GM23248 (cell line): ENCODE results near the gene CSF2. TPM values are rescaled to one million over a fixed set of nuclear protein-coding genes. Genes with fewer than 3 reads are reported as not detected.

ENCODE experiments used
- DNase-seq: peaks from one replicate; pipeline ENCODE4 v3.0.0-alpha.2; 2015
- H2AFZ ChIP-seq: fragments of 200-600 bp; sonication (generic); 2 replicates; pipeline ENCODE4 v1.6.1; 2016; ENCODE audit warnings: antibody characterized with exemption
- H3F3A ChIP-seq: fragments of 200-600 bp; sonication (generic); 2 replicates; pipeline ENCODE4 v1.6.1; 2016; ENCODE audit warnings: mild to moderate bottlenecking, antibody characterized with exemption, mixed run types; ENCODE audit not compliant: insufficient read depth
- H3K27ac ChIP-seq: fragments of 200-600 bp; sonication (generic); 2 replicates; pipeline ENCODE4 v1.5.1; 2016; ENCODE audit warnings: mild to moderate bottlenecking
- H3K27me3 ChIP-seq: fragments of 200-600 bp; sonication (generic); replicated peaks from 2 replicates; pipeline ENCODE4 v1.6.1; 2016; ENCODE audit warnings: mild to moderate bottlenecking; ENCODE audit not compliant: insufficient read depth
- H3K36me3 ChIP-seq: fragments of 200-600 bp; sonication (generic); 2 replicates; pipeline ENCODE4 v1.6.1; 2016; ENCODE audit warnings: low read depth, mild to moderate bottlenecking
- H3K4me1 ChIP-seq: fragments of 200-600 bp; sonication (generic); 2 replicates; pipeline ENCODE4 v1.6.1; 2016; ENCODE audit warnings: mild to moderate bottlenecking; ENCODE audit not compliant: insufficient read depth
- H3K4me2 ChIP-seq: fragments of 200-600 bp; sonication (generic); one replicate; pipeline ENCODE4 v1.6.1; 2016; ENCODE audit warnings: mild to moderate bottlenecking; ENCODE audit not compliant: unreplicated experiment
- H3K4me3 ChIP-seq: fragments of 200-600 bp; sonication (generic); 2 replicates; pipeline ENCODE4 v1.5.1; 2016; ENCODE audit warnings: mild to moderate bottlenecking
- H3K79me2 ChIP-seq: fragments of 200-600 bp; sonication (generic); 2 replicates; pipeline ENCODE4 v1.6.1; 2016; ENCODE audit warnings: mild to moderate bottlenecking; ENCODE audit not compliant: insufficient read depth
- H3K9ac ChIP-seq: fragments of 200-600 bp; sonication (generic); 2 replicates; pipeline ENCODE4 v1.6.1; 2016; ENCODE audit warnings: mild to moderate bottlenecking
- H3K9me2 ChIP-seq: fragments of 200-600 bp; sonication (generic); 2 replicates; pipeline ENCODE4 v1.6.1; 2016; ENCODE audit warnings: mixed run types, mild to moderate bottlenecking, moderate library complexity; ENCODE audit not compliant: insufficient read depth
- H3K9me3 ChIP-seq: fragments of 200-600 bp; sonication (generic); one replicate; pipeline ENCODE4 v1.6.1; 2017; ENCODE audit warnings: low read depth
- H4K20me1 ChIP-seq: fragments of 200-600 bp; sonication (generic); 2 replicates; pipeline ENCODE4 v1.6.0; 2016; ENCODE audit not compliant: insufficient read depth
- EZH2 ChIP-seq: fragments of 200-600 bp; sonication (generic); IDR thresholded peaks from 2 replicates; pipeline ENCODE4 v1.6.1; 2018; ENCODE audit warnings: antibody characterized with exemption, mild to moderate bottlenecking; ENCODE audit not compliant: insufficient read depth, poor library complexity, severe bottlenecking
- EZH2phosphoT487 ChIP-seq: fragments of 200-600 bp; sonication (generic); IDR thresholded peaks from 2 replicates; pipeline ENCODE4 v1.6.1; 2018; ENCODE audit warnings: antibody characterized with exemption, moderate library complexity, mild to moderate bottlenecking, low read depth; ENCODE audit not compliant: insufficient read depth
- WGBS, 2 experiments: methylation state at CpG; one replicate each; pipeline ENCODE4 v1.1.6; 2015 to 2017; ENCODE audit warnings: low lambda C conversion rate in 2 of 2, low coverage in 1 of 2; ENCODE audit errors: missing lambda C conversion rate in 2 of 2; 5-methylcytosine and 5-hydroxymethylcytosine counted together
- in situ Hi-C: fragments of 300-500 bp; cut with MboI; formaldehyde crosslinking; loops from 2 replicates; pipeline ENCODE4 v1.15.0; 2020
- polyA plus RNA-seq: library from polyadenylated mRNA; unstranded; fragments of >200 nt; fragmentation: Nextera tagmentation; extraction: Ambion mirVana; gene quantifications from 2 replicates; pipeline ENCODE4 v1.2.1, GENCODE V29; 2016
- total RNA-seq: library from RNA; depleted of rRNA; stranded (reverse); fragments of >200 nt; shearing (Covaris generic); gene quantifications from 2 replicates; pipeline ENCODE4 v1.2.3, GENCODE V29; 2014

Gene CSF2
- total and polyA plus RNA-seq, 2 experiments from 2014 or later, result not detected

GRCh38 chr5:132065951-132066701 lies 7.5 kb upstream of the CSF2 start:
- TF ChIP-seq EZH2, result no peak
- TF ChIP-seq EZH2phosphoT487, result no peak
- no peaks in the 10 kb centered on the region for H3K9me3 ChIP-seq
- no peak overlapping the region for H3K27ac ChIP-seq
- no peak overlapping the region for H3K9ac ChIP-seq
- no peak overlapping the region for H2AFZ ChIP-seq
- WGBS, 2 experiments, result 94 to 97% methylated on average over 12 to 13 of the region's 13 CpGs
- no peak overlapping the region for H3K4me2 ChIP-seq
- H3F3A ChIP-seq, result no peaks in the 10 kb centered on the region
- DNase-seq, result no peak
- H4K20me1 ChIP-seq, result no peaks in the 10 kb centered on the region
- in situ Hi-C loops, result no loop called here
- H3K4me1 ChIP-seq, result no peaks in the 10 kb centered on the region
- H3K27me3 ChIP-seq, result no peaks in the 10 kb centered on the region
- no peaks in the 10 kb centered on the region for H3K79me2 ChIP-seq
- no peaks in the 10 kb centered on the region for H3K9me2 ChIP-seq
- H3K4me3 ChIP-seq, result no peak overlapping the region
- H3K36me3 ChIP-seq, result no peaks in the 10 kb centered on the region

DNA sequence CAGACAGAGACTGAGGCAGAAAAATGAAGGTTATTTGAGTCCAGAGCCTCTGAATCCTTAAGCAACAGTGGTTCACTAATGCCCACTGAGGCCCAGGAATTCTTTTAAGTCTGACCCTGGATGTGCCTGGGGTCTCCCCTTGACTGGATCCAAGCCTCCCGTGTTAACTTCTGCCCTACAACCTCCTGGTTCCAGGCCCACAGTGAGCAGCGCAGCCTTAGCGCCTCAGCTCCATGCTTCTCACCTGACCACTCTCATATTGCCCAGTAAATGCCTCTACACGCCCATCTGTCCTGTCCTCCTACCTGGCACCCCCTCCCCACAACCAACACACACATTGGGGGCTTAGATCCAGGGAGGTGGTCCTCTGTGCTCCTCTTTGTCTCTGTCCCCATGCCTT lies 6.7 kb upstream of the CSF2 start:
- Histone ChIP-seq H3K36me3 (no peaks in the 10 kb centered on the region), H3K4me2 (no peak overlapping the region), H3K79me2 (no peaks in the 10 kb centered on the region), H3K27me3 (no peaks in the 10 kb centered on the region), H3K9me3 (no peaks in the 10 kb centered on the region), H3K4me3 (no peak overlapping the region), H2AFZ (no peak overlapping the region), H3F3A (no peaks in the 10 kb centered on the region), H3K27ac (no peak overlapping the region), H4K20me1 (no peaks in the 10 kb centered on the region), H3K4me1 (no peaks in the 10 kb centered on the region), H3K9ac (no peak overlapping the region), H3K9me2 (no peaks in the 10 kb centered on the region)
- TF ChIP-seq EZH2phosphoT487 (no peak), EZH2 (no peak)
- WGBS, 2 experiments, result 91 to 95% methylated on average over 4 of the region's 4 CpGs
- in situ Hi-C loops, result no loop called here
- no peak for DNase-seq

DNA sequence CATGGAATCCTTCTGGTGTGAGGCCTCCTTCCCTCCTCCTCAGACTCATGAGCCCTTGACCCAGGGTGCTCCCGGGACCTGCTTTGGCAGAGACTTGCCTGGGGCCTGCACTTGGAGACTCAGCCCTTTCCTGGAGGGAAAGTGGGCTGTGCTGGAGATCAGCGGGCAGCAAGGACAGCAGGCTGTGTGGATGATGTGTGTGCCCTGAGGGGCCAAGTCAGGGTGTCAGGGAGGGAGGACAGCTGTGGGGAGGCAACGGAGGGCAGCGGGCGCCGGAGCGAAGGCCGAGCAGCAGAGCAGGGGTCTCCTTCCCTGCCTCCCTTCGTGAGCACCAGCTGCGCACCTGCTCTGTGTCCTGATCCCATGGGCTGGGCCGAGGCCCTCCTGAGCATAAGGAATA lies 6.1 kb upstream of the CSF2 start:
- no peaks in the 10 kb centered on the region for H3K9me3 ChIP-seq
- H3K36me3 ChIP-seq, result no peaks in the 10 kb centered on the region
- H3K9ac ChIP-seq, result no peak overlapping the region
- H3K27me3 ChIP-seq, result no peaks in the 10 kb centered on the region
- H3K4me3 ChIP-seq, result no peak overlapping the region
- H3K79me2 ChIP-seq, result no peaks in the 10 kb centered on the region
- H3K4me1 ChIP-seq, result no peaks in the 10 kb centered on the region
- no peak overlapping the region for H3K4me2 ChIP-seq
- no peak overlapping the region for H3K27ac ChIP-seq
- WGBS, 2 experiments, result 96% methylated on average over 11 of the region's 11 CpGs
- TF ChIP-seq EZH2phosphoT487 (no peak), EZH2 (no peak)
- no peaks in the 10 kb centered on the region for H3K9me2 ChIP-seq
- H4K20me1 ChIP-seq, result no peaks in the 10 kb centered on the region
- H2AFZ ChIP-seq, result no peak overlapping the region
- DNase-seq, result no peak
- no peaks in the 10 kb centered on the region for H3F3A ChIP-seq
- in situ Hi-C loops, result no loop called here

DNA sequence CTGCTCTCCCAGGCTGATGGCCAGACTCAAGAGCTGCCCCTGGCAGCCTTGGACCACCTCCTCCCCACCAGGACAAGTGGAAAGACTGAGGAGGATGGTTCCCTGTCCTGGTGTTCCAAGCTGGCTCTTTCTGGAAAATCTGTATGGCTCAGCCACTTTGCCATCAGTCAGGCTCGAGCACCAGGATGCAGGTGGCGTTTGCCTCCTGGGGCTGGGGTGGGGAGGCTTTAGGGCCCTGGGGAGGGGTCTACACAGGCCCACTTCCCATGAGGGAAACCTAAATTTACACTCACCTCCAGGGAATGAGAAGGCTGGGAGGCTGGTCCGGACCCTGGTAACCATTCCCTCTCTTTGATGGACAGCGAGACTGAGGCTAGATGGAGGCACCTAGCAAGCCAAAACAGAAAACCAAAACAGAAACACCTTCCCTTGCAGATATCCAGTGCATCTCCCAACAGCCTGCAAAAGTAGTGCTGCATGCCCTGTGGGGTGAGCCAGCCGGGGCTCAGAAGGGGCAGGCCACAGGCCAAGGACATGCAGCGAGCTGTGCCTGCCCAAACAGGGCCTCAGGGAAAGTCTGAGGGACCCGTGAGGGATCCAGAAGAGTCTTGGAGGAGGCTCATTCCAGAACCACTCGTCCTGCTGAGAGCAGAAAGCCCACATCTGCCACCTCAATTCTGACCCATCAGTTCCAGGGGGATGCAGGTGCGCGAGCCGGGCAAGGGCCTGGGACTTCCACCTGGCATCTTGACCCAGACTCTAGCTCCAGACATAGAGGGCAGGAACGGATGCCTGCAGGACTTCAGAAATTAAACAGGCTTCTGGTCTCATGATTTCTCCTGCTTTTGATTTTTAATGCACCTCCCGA lies 5.4 kb upstream of the CSF2 start:
- H3F3A ChIP-seq, result no peaks in the 10 kb centered on the region
- no peaks in the 10 kb centered on the region for H3K9me2 ChIP-seq
- no peak overlapping the region for H3K9ac ChIP-seq
- WGBS, 2 experiments, result 93 to 94% methylated on average over 12 to 13 of the region's 13 CpGs
- H3K4me1 ChIP-seq, result peaks cover 2% of the 10 kb centered on the region; the same call in 1 of the 2 replicates
- no peaks in the 10 kb centered on the region for H3K27me3 ChIP-seq
- no peaks in the 10 kb centered on the region for H3K36me3 ChIP-seq
- H3K79me2 ChIP-seq, result no peaks in the 10 kb centered on the region
- no peak for TF ChIP-seq EZH2phosphoT487
- TF ChIP-seq EZH2, result no peak
- no peak overlapping the region for H3K27ac ChIP-seq
- DNase-seq, result no peak
- no peaks in the 10 kb centered on the region for H4K20me1 ChIP-seq
- in situ Hi-C loops, result no loop called here
- H3K4me3 ChIP-seq, result no peak overlapping the region
- H2AFZ ChIP-seq, result no peak overlapping the region
- no peaks in the 10 kb centered on the region for H3K9me3 ChIP-seq
- no peak overlapping the region for H3K4me2 ChIP-seq
